ENCODE data around the gene IL10. TPM values are rescaled to one million over a fixed set of nuclear protein-coding genes. Genes with fewer than 3 reads are reported as not detected.

IL10 gene
- total RNA-seq, 1 donor from 2014 or later, result 3.4 TPM

- ChIA-PET POLR2A (interaction anchor here (0.6 to 8.0 kb wide), 6 partner anchors 9 to 34 kb away, joined by 3 to 67 read pairs (median 4); no protein-coding TSS in a partner anchor), CTCF (interaction anchor here (1.2 kb wide), 1 partner anchor 39 kb away, joined by 3 read pairs; no protein-coding TSS in a partner anchor)
- TF ChIP-seq CTCF (IDR thresholded peaks at IDR 0.05), result no peak
- intact Hi-C loops (cut with micrococcal nuclease), result loop anchor here (1.0 to 5.0 kb wide), 2 partner anchors 8 to 33 kb away; no protein-coding TSS in a partner anchor
- Mint-ChIP-seq H3K27me3 (no peaks in the 10 kb centered on the region), H3K36me3 (ENCODE audit: low read depth) (no peaks in the 10 kb centered on the region), H3K4me3 (no peak overlapping the region), H3K4me1 (peaks cover 70% of the 10 kb centered on the region), H3K27ac (no peak overlapping the region), H3K9me3 (no peaks in the 10 kb centered on the region)
- DNase-seq (no peak), ATAC-seq (ENCODE audit: low read depth) (peak; percentile 22)
These were observed 1.8 kb upstream of the IL10 start for GRCh38 chr1:206774093-206774492.

DNA sequence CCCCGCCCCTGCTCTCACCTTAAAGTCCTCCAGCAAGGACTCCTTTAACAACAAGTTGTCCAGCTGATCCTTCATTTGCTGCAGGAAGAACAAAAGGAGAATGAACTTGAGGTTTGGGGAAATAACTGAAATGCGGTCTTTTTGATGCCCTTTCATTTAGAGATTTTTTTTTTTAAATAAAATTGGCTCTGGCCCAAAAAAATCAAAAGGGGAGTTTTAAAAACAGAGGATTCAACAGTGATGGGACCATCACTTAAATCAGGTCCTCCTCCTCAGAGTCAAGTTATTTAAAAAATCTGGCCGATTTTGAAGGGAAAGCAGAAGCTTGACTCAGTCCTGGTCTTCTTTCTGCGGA is 979 bp downstream of the IL10 start:
- CTCF ChIA-PET, result interaction anchor here (0.7 to 8.2 kb wide), 6 partner anchors 10 to 141 kb away, joined by 3 to 49 read pairs (median 6); no protein-coding TSS in a partner anchor
- Mint-ChIP-seq H3K27ac (peak overlapping the region; percentile 44), H3K27me3 (no peaks in the 10 kb centered on the region), H3K4me3 (peak overlapping the region; percentile 81), H3K36me3 (ENCODE audit: low read depth) (no peaks in the 10 kb centered on the region), H3K4me1 (peaks cover 88% of the 10 kb centered on the region), H3K9me3 (no peaks in the 10 kb centered on the region)
- TF ChIP-seq CTCF (IDR thresholded peaks at IDR 0.05), result no peak
- intact Hi-C loops (cut with micrococcal nuclease), result loop anchor here (5.0 kb wide), 1 partner anchor 36 kb away; no protein-coding TSS in a partner anchor
- ATAC-seq (ENCODE audit: low read depth) (no peak), DNase-seq (no peak)
- POLR2A ChIA-PET, result interaction anchor here (0.6 to 8.0 kb wide), 11 partner anchors 11 to 157 kb away, joined by 3 to 67 read pairs (median 5); no protein-coding TSS in a partner anchor

GRCh38 chr1:206770531-206771337 is 1.6 kb downstream of the IL10 start, which contains the start of gene IL19:
TSS of gene IL19 (plus strand) at chr1:206770773. CDS start at chr1:206836663, 65,890 bp downstream.
- no peak for DNase-seq
- intact Hi-C loops (cut with micrococcal nuclease), result loop anchor here (5.0 kb wide), 1 partner anchor 37 kb away; no protein-coding TSS in a partner anchor
- peak; percentile 42 for ATAC-seq (ENCODE audit: low read depth)
- no peaks in the 10 kb centered on the region for H3K36me3 Mint-ChIP-seq (ENCODE audit: low read depth)
- TF ChIP-seq CTCF (IDR thresholded peaks at IDR 0.05), result no peak
- no peaks in the 10 kb centered on the region for H3K9me3 Mint-ChIP-seq
- peak within 1 kb of the TSS; percentile 81 for H3K4me3 Mint-ChIP-seq
- peak within 1 kb of the TSS; percentile 59 for H3K27ac Mint-ChIP-seq
- no peaks in the 10 kb centered on the region for H3K27me3 Mint-ChIP-seq
- ChIA-PET POLR2A (interaction anchor here (0.6 to 8.0 kb wide), 15 partner anchors 9 to 157 kb away, joined by 3 to 67 read pairs (median 4); no protein-coding TSS in a partner anchor), CTCF (interaction anchor here (0.7 to 8.2 kb wide), 6 partner anchors 10 to 142 kb away, joined by 3 to 49 read pairs (median 6); no protein-coding TSS in a partner anchor)
- peaks cover 91% of the 10 kb centered on the region for H3K4me1 Mint-ChIP-seq

DNA sequence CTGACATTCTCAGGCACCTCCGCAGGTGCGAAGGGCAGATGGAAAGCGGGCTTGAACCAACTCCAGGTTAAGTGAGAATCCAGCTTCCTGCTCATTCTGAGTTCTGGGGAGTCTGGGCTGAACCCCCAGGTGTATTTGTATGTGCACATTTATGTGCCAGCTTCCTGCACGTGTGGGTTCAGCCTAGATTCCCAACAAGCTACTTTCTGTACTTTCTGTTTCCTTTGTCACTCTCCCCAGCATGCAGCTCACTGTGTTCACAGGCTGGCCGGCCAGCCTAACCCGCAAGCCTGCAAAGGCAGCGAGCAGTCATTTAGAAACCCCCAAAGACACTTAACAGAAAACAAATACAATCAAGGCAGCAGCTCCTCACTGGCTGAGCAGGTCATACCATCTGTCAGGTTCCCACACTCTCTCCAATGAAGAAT is 3.0 kb downstream of the IL10 start:
- Mint-ChIP-seq H3K9me3 (peaks cover 1% of the 10 kb centered on the region), H3K4me1 (peaks cover 81% of the 10 kb centered on the region), H3K27ac (peak overlapping the region; percentile 59), H3K27me3 (no peaks in the 10 kb centered on the region), H3K4me3 (peak overlapping the region; percentile 42), H3K36me3 (ENCODE audit: low read depth) (no peaks in the 10 kb centered on the region)
- ATAC-seq (ENCODE audit: low read depth) (peak; percentile 59), DNase-seq (no peak)
- intact Hi-C loops (cut with micrococcal nuclease), result no loop called here
- POLR2A ChIA-PET, result interaction anchor here (0.7 to 8.0 kb wide), 9 partner anchors 13 to 34 kb away, joined by 3 to 67 read pairs (median 4); no protein-coding TSS in a partner anchor
- no peak for TF ChIP-seq CTCF (IDR thresholded peaks at IDR 0.05)
- CTCF ChIA-PET, result interaction anchor here (0.7 to 8.2 kb wide), 3 partner anchors 30 to 40 kb away, joined by 3 to 49 read pairs (median 3); no protein-coding TSS in a partner anchor

Data from activated B cell treated with CpG ODN at 0.5 μM for 24 hours (primary cell).